ENCODE results near the gene RERE.
A peak's percentile ranks its signal among the peaks of the same experiment; 100 is the strongest.
"Not testable (repeated sequence)": the region's sequence is repeated elsewhere in the genome, so short reads cannot be mapped to it uniquely, and the experiment has no call there.

Gene RERE

DNA sequence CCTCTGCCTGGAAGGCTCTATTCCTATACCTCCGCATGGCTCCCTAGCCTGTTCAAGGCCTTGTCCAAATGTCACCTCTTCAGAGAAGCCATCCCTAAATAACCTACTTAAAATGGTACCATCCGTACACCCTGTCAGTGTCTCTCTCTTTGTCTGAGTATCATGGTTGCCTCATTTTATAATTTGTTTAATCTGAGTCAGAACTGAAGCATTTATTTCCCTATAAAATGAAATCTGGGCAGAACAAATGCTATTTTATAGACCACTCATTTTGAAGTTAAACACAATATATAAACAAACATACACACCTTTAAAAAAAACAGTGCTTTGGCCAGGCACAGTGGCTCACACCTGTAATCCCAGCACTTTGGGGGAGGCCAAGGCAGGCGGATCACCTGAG is 30.2 kb downstream of the RERE start:
- H3K36me3 ChIP-seq (ENCODE audit: insufficient read depth, low read length), result peaks cover 6% of the 10 kb centered on the region; the same call in 1 of the 2 replicates
- H3K9me3 ChIP-seq (ENCODE audit: low read depth, low read length), result no peaks in the 10 kb centered on the region
- no peak overlapping the region for H3K9ac ChIP-seq (ENCODE audit: insufficient read length)
- no peak for DNase-seq (ENCODE audit: low read depth, low spot score)
- no peak for TF ChIP-seq POLR2AphosphoS5 (IDR thresholded peaks at IDR 0.05; ENCODE audit: borderline replicate concordance, low read depth, low read length)
- TF ChIP-seq EZH2 (IDR thresholded peaks at IDR 0.05), result no peak
- no peak for TF ChIP-seq FOXP2 (optimal IDR thresholded peaks at IDR 0.05; ENCODE audit: control extremely low read depth, extremely low read length, insufficient read depth)
- no peak overlapping the region for H3K27ac ChIP-seq
- no peak overlapping the region for H3K4me3 ChIP-seq

GRCh38 chr1:8786204-8786603 is 31.2 kb downstream of the RERE start:
- not testable (repeated sequence) for H3K9me3 ChIP-seq (ENCODE audit: low read depth, low read length); DNase-seq (ENCODE audit: low read depth, low spot score); H3K4me3 ChIP-seq; H3K27ac ChIP-seq; H3K9ac ChIP-seq (ENCODE audit: insufficient read length); H3K36me3 ChIP-seq (ENCODE audit: insufficient read depth, low read length)

GRCh38 chr1:8782955-8783354 is 34.5 kb downstream of the RERE start:
- no peaks in the 10 kb centered on the region for H3K9me3 ChIP-seq (ENCODE audit: low read depth, low read length)
- H3K27ac ChIP-seq, result no peak overlapping the region
- TF ChIP-seq FOXP2 (optimal IDR thresholded peaks at IDR 0.05; ENCODE audit: control extremely low read depth, extremely low read length, insufficient read depth) (no peak), EZH2 (IDR thresholded peaks at IDR 0.05) (no peak), POLR2AphosphoS5 (IDR thresholded peaks at IDR 0.05; ENCODE audit: borderline replicate concordance, low read depth, low read length) (no peak)
- H3K9ac ChIP-seq (ENCODE audit: insufficient read length), result no peak overlapping the region
- H3K36me3 ChIP-seq (ENCODE audit: insufficient read depth, low read length), result 0 out of 2 replicates have a peak, but pooled peaks cover 6% of the 10 kb centered on the region
- H3K4me3 ChIP-seq, result no peak overlapping the region
- DNase-seq (ENCODE audit: low read depth, low spot score), result no peak

- Histone ChIP-seq H3K4me3 (no peak overlapping the region), H3K9ac (ENCODE audit: insufficient read length) (no peak overlapping the region), H3K9me3 (ENCODE audit: low read depth, low read length) (no peaks in the 10 kb centered on the region), H3K36me3 (ENCODE audit: insufficient read depth, low read length) (0 out of 2 replicates have a peak, but pooled peaks cover 5% of the 10 kb centered on the region), H3K27ac (no peak overlapping the region)
- no peak for DNase-seq (ENCODE audit: low read depth, low spot score)
- TF ChIP-seq FOXP2 (optimal IDR thresholded peaks at IDR 0.05; ENCODE audit: control extremely low read depth, extremely low read length, insufficient read depth), result no peak
- TF ChIP-seq EZH2 (IDR thresholded peaks at IDR 0.05), result no peak
- TF ChIP-seq POLR2AphosphoS5 (IDR thresholded peaks at IDR 0.05; ENCODE audit: borderline replicate concordance, low read depth, low read length), result no peak
Observed at GRCh38 chr1:8782001-8782620, 35.3 kb downstream of the RERE start.

GRCh38 chr1:8780405-8780804 is 37.0 kb downstream of the RERE start:
- Histone ChIP-seq H3K36me3 (ENCODE audit: insufficient read depth, low read length) (no peaks in the 10 kb centered on the region), H3K4me3 (no peak overlapping the region), H3K9ac (ENCODE audit: insufficient read length) (no peak overlapping the region), H3K27ac (no peak overlapping the region), H3K9me3 (ENCODE audit: low read depth, low read length) (no peaks in the 10 kb centered on the region)
- DNase-seq (ENCODE audit: low read depth, low spot score), result no peak
- no peak for TF ChIP-seq POLR2AphosphoS5 (IDR thresholded peaks at IDR 0.05; ENCODE audit: borderline replicate concordance, low read depth, low read length)
- no peak for TF ChIP-seq FOXP2 (optimal IDR thresholded peaks at IDR 0.05; ENCODE audit: control extremely low read depth, extremely low read length, insufficient read depth)
- no peak for TF ChIP-seq EZH2 (IDR thresholded peaks at IDR 0.05)

DNA sequence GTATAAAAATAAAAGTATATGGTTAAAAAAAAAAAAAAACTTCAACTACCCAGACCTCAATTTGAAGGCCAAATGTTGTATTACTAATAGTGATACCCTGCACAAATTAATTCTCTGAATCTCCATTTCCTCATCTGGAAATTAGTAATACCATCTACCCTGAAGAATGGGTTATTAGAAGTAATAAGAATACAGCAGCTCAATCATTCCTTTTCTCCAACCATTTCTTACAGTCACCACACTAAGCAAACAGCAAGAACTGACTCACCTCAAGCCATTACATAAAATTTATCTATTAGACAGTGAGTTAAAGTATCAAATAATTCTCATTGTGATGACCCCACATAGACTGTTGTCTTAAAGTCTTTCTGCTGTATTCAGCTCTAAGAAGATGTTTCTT is 39.6 kb downstream of the RERE start:
- Histone ChIP-seq H3K9ac (ENCODE audit: insufficient read length) (no peak overlapping the region), H3K27ac (no peak overlapping the region)
- no peak for TF ChIP-seq POLR2AphosphoS5 (IDR thresholded peaks at IDR 0.05; ENCODE audit: borderline replicate concordance, low read depth, low read length)
- TF ChIP-seq EZH2 (IDR thresholded peaks at IDR 0.05), result no peak
- TF ChIP-seq FOXP2 (optimal IDR thresholded peaks at IDR 0.05; ENCODE audit: control extremely low read depth, extremely low read length, insufficient read depth), result no peak

GRCh38 chr1:8776104-8776503 is 41.3 kb downstream of the RERE start:
- DNase-seq (ENCODE audit: low read depth, low spot score), result no peak
- H3K27ac ChIP-seq, result no peak overlapping the region
- no peak overlapping the region for H3K4me3 ChIP-seq
- H3K36me3 ChIP-seq (ENCODE audit: insufficient read depth, low read length), result no peaks in the 10 kb centered on the region
- H3K9ac ChIP-seq (ENCODE audit: insufficient read length), result no peak overlapping the region
- no peaks in the 10 kb centered on the region for H3K9me3 ChIP-seq (ENCODE audit: low read depth, low read length)
- TF ChIP-seq POLR2AphosphoS5 (IDR thresholded peaks at IDR 0.05; ENCODE audit: borderline replicate concordance, low read depth, low read length) (no peak), EZH2 (IDR thresholded peaks at IDR 0.05) (no peak), FOXP2 (optimal IDR thresholded peaks at IDR 0.05; ENCODE audit: control extremely low read depth, extremely low read length, insufficient read depth) (no peak)

More for the DNA sequence above, 39.6 kb downstream of the RERE start:
- no peak overlapping the region for H3K4me3 ChIP-seq
- H3K36me3 ChIP-seq (ENCODE audit: insufficient read depth, low read length), result no peaks in the 10 kb centered on the region
- no peaks in the 10 kb centered on the region for H3K9me3 ChIP-seq (ENCODE audit: low read depth, low read length)
- no peak for DNase-seq (ENCODE audit: low read depth, low spot score)

DNA sequence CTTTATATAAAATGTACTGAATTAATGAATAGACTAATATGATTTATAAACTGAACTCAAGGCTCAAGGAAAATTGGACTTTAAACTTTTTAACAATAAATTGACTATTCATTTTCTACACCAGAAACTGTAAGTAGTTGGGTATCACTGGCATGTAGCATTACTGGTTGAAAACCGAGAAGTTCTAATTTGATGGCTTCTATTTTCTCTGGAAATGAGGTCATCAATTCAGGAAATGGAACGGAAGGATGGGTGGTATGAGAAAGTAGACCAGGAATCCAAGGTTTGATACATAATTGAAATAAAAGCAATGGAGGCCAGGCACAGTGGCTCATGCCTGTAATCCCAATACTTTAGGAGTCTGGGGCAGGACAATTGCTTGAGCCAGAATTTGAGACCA is 50.4 kb downstream of the RERE start:
- no peak for DNase-seq (ENCODE audit: low read depth, low spot score)
- TF ChIP-seq POLR2AphosphoS5 (IDR thresholded peaks at IDR 0.05; ENCODE audit: borderline replicate concordance, low read depth, low read length), result no peak
- no peak for TF ChIP-seq FOXP2 (optimal IDR thresholded peaks at IDR 0.05; ENCODE audit: control extremely low read depth, extremely low read length, insufficient read depth)
- no peak for TF ChIP-seq EZH2 (IDR thresholded peaks at IDR 0.05)
- no peak overlapping the region for H3K9ac ChIP-seq (ENCODE audit: insufficient read length)

GRCh38 chr1:8765198-8765597 is 52.2 kb downstream of the RERE start:
- Histone ChIP-seq H3K36me3 (ENCODE audit: insufficient read depth, low read length) (no peaks in the 10 kb centered on the region), H3K9me3 (ENCODE audit: low read depth, low read length) (no peaks in the 10 kb centered on the region), H3K4me3 (no peak overlapping the region), H3K27ac (peak overlapping the region; percentile 54; the same call in 1 of the 2 replicates), H3K9ac (ENCODE audit: insufficient read length) (no peak overlapping the region)
- TF ChIP-seq EZH2 (IDR thresholded peaks at IDR 0.05), result no peak
- TF ChIP-seq FOXP2 (optimal IDR thresholded peaks at IDR 0.05; ENCODE audit: control extremely low read depth, extremely low read length, insufficient read depth), result no peak
- no peak for TF ChIP-seq POLR2AphosphoS5 (IDR thresholded peaks at IDR 0.05; ENCODE audit: borderline replicate concordance, low read depth, low read length)
- no peak for DNase-seq (ENCODE audit: low read depth, low spot score)

More for the DNA sequence above, 50.4 kb downstream of the RERE start:
- no peaks in the 10 kb centered on the region for H3K36me3 ChIP-seq (ENCODE audit: insufficient read depth, low read length)
- no peak overlapping the region for H3K4me3 ChIP-seq
- no peaks in the 10 kb centered on the region for H3K9me3 ChIP-seq (ENCODE audit: low read depth, low read length)
- no peak overlapping the region for H3K27ac ChIP-seq

All from SK-N-MC (cell line).